ENCODE data around the gene ITPR1. TPM values are rescaled to one million over a fixed set of nuclear protein-coding genes. Genes with fewer than 3 reads are reported as not detected.

The ITPR1 gene
- total and polyA plus RNA-seq, 10 of the 15 experiments (the other 5 are each of a cell fraction or from before 2014, with no cell fraction given), result 12.2 to 239 (median 28.4) TPM

- no peaks in the 10 kb centered on the region for H3K27me3 ChIP-seq (replicated peaks in 1 of 2; ENCODE audit: control insufficient read depth in 2 of 2, insufficient read depth in 2 of 2, low read length in 1 of 2)
- ChIA-PET RAD21 (ENCODE audit: unreplicated experiment) (interaction anchor here (1.3 kb wide), 1 partner anchor 105 kb away, joined by 3 read pairs; no protein-coding TSS in a partner anchor), CTCF (interaction anchor here (0.7 kb wide), 1 partner anchor 91 kb away, joined by 3 read pairs; no protein-coding TSS in a partner anchor), SMC1A (ENCODE audit: uncharacterized antibody, unreplicated experiment) (interaction anchor here (0.7 to 1.7 kb wide), 5 partner anchors 8 to 159 kb away, joined by 3 to 7 read pairs (median 3); no protein-coding TSS in a partner anchor), POLR2A (no interaction called here)
- TF ChIP-seq BMI1 (IDR thresholded peaks at IDR 0.05; ENCODE audit: borderline replicate concordance) (no peak), HSF1 (IDR thresholded peaks at IDR 0.05; ENCODE audit: low read depth, low read length) (no peak), ZNF24 (IDR thresholded peaks at IDR 0.05) (no peak), ELK1 (IDR thresholded peaks at IDR 0.05; ENCODE audit: low read depth, low read length) (no peak)
- no peak overlapping the region for H3K4me2 ChIP-seq (ENCODE audit: control insufficient read depth, insufficient read depth)
- no peak overlapping the region for H3K4me3 ChIP-seq
- 78% methylated on average over 2 of the region's 2 CpGs for WGBS (ENCODE audit: insufficient coverage, insufficient replicate concordance, low lambda C conversion rate, missing lambda C conversion rate)
- no peaks in the 10 kb centered on the region for H3K79me2 ChIP-seq (ENCODE audit: control insufficient read depth, insufficient read depth, low read length)
- no peak overlapping the region for H3K27ac ChIP-seq (ENCODE audit: control insufficient read depth, insufficient read depth)
- H4K20me1 ChIP-seq (ENCODE audit: control insufficient read depth, insufficient read depth), result no peaks in the 10 kb centered on the region
- in situ Hi-C loops (cut with MboI), result no loop called here
- FAIRE-seq, result no peak
- H3K36me3 ChIP-seq (ENCODE audit: control insufficient read depth in 2 of 2, insufficient read depth in 2 of 2, low read length in 1 of 2), result peaks cover 13 to 45% of the 10 kb centered on the region in 2 experiments; a peak in 3 of 4 replicates
- no TSS peak for BruUV-seq (replicated peaks)
- no peak overlapping the region for H3K9ac ChIP-seq (ENCODE audit: control insufficient read depth, insufficient read depth, low read length)
- no peak for ATAC-seq
- no peaks in the 10 kb centered on the region for H3K4me1 ChIP-seq (ENCODE audit: control insufficient read depth, insufficient read depth, low read length)
- no peaks in the 10 kb centered on the region; the same call in 2 of the 3 replicates for H3K9me3 ChIP-seq (replicated peaks; ENCODE audit: control insufficient read depth, insufficient read depth, low read length)
- intact Hi-C loops (cut with micrococcal nuclease; ENCODE audit: unreplicated experiment), result no loop called here
- DNase-seq (ENCODE audit: low read depth, low spot score), result no peak
- no peak overlapping the region for H2AFZ ChIP-seq (ENCODE audit: control insufficient read depth, low read depth, low read length)
Measured at GRCh38 chr3:4816718-4817117, 323.6 kb downstream of the ITPR1 start.

All from GM12878 (cell line).